Ramos (cell line): ENCODE results near the gene OR51A4.
"Not testable (repeated sequence)": the region's sequence is repeated elsewhere in the genome, so short reads cannot be mapped to it uniquely, and the experiment has no call there.

Source experiments
- in situ Hi-C: fragments of 300-500 bp; cut with MboI; formaldehyde crosslinking; loops from one replicate; pipeline ENCODE4 v1.14.3; 2022; ENCODE audit warnings: low sequenced_read_pairs; ENCODE audit not compliant: unreplicated experiment

OR51A4 gene, protein sequence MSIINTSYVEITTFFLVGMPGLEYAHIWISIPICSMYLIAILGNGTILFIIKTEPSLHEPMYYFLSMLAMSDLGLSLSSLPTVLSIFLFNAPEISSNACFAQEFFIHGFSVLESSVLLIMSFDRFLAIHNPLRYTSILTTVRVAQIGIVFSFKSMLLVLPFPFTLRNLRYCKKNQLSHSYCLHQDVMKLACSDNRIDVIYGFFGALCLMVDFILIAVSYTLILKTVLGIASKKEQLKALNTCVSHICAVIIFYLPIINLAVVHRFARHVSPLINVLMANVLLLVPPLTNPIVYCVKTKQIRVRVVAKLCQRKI

DNA sequence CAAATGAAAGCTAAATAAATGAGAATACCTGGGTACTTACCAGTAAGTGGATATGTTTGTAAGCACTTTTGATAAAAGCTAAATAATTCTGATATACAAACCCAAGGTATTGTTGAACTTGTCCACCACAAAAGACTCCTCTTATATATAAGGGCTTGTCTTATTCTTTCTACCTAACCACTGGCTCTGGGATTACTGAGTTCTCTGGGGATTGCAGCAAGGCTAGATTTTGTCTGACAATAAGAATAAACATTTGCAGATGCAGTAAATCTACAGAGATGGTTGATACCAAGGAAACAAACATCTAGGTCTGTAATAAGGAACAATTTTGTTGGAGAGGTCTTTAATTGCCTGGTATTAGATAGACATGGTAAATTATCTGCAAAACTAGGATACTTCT is at the start of gene OR51A4:
Gene OR51A4 (minus strand): TSS at position 101 of the 400 bp plus-strand sequence. CDS start 505 bp downstream, outside the sequence.
- in situ Hi-C loops: no loop called here

DNA sequence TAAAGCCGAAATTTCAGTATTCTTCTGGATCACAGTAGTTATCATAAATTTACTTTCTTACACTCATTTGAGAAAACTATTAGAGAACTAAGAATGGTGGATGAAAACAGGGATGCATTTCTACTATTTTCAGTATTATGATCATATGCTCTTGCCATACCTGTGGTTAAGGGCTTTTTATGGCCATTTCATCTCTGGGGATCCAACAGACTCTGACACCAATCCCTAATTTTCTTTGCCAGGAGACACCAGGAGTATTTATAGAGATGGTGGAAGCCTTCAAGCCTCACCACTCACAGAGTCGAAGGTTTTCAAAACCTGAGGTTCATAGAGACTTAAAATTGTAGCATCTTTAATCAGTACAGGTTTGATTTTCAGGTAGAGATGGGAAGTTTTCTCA is 47.1 kb upstream of the OR51A4 start, which contains the start of gene OR51L1:
Gene OR51L1 (plus strand): TSS at position 301 of the 400 bp plus-strand sequence. CDS start 4,132 bp downstream, outside the sequence.
- in situ Hi-C loops: loop anchor here (25.0 kb wide), 1 partner anchor 357 kb away; the partner anchor contains the start of genes OR51D1 and OR51E1

DNA sequence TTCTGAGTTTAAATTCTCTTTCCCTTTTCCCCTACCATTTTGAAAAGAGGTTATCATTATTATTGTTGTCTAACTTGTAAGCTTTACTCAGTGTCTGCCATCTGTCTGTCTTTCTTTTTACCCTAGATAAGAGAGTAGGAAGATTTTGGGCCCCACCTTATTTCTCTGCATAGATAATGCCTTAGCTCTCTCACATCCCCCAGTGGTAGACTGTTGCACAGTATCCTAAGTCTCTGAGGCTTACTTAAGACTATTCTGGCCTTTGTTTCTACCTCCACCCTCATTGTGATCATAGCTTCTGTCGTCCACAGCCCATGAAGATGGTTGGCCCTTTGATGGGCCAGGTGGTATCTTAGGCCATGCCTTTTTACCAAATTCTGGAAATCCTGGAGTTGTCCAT is 43.7 kb upstream of the OR51A4 start:
- in situ Hi-C loops: loop anchor here (25.0 kb wide), 1 partner anchor 354 kb away; the partner anchor contains the start of genes OR51D1 and OR51E1

DNA sequence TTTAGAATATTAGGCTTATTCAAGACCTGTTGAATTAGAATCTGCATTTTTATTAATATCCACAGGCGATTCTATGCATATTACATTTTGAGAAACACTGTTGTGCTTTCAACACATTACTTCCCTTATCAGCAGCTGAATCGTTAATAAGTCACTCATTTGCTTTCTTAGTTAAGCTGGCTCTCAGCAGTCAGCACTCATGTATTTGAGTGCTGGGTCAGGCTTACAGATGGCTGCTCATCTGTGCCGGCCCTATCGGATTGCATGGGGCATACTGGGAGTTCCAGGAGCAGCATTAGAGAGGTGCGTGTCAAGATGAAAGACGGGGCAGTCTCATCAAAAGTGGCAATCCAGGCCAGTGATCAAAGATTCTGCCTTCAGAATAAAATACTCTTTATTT is 36.4 kb upstream of the OR51A4 start:
- in situ Hi-C loops: loop anchor here (25.0 kb wide), 1 partner anchor 347 kb away; the partner anchor contains the start of genes OR51D1 and OR51E1

DNA sequence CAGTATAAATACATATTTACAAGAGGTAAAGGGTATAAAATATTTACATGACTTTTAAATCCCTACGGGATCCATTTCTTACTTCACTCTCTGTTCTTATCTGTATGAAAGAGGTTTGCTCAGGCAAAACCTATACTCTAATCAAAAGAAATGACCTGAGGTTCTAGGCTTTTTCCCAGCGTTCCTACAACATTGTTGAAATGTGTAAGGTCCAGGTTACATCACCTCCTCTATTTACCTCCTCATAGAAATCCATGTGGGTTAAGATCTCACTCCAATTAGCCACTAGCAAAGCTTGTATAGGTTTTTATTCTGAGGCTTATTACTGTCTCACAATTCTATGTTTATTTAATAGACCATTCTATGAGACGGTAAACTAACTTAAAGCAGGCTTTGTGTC is 35.3 kb upstream of the OR51A4 start:
- in situ Hi-C loops: loop anchor here (25.0 kb wide), 1 partner anchor 345 kb away; the partner anchor contains the start of genes OR51D1 and OR51E1

DNA sequence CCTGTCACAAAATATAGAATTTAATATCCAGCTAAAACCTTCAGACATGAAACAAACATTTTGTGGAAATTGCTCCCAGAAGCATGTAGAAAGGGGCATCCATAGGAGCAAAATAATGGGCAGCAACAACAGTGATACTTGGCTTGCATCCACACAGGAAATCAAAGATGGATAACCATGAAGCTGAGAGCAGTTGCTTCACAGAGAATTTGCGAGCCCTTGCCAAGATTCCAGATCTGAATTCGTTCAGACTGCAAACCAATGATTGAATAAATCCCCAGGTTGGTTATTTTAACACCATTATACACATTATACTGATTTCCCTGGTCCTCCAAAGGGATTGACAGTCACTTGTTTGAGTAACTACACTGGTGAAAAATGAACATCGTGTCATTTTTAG is 31.6 kb upstream of the OR51A4 start:
- in situ Hi-C loops: loop anchor here (25.0 kb wide), 1 partner anchor 342 kb away; the partner anchor contains the start of genes OR51D1 and OR51E1

DNA sequence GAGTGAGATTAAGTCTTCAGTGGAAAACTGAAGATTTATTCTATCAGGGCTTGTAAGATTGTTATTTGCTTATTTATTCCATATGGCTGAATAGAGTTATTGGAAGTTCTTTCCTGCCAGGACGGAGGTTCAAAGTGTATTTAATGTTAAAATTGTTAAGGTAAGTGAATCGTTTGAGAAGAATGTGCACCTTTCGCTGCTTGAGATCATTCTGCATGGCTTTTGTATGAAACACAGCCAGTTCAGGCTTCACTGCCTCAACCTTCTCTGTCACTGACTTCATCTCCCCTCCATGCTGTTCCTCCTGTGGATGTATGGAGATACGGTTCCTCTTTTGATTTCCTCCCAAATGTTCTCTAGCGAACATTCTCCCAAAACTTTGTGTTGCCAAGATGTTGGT is 28.0 kb upstream of the OR51A4 start:
- in situ Hi-C loops: loop anchor here (25.0 kb wide), 1 partner anchor 338 kb away; the partner anchor contains the start of genes OR51D1 and OR51E1

DNA sequence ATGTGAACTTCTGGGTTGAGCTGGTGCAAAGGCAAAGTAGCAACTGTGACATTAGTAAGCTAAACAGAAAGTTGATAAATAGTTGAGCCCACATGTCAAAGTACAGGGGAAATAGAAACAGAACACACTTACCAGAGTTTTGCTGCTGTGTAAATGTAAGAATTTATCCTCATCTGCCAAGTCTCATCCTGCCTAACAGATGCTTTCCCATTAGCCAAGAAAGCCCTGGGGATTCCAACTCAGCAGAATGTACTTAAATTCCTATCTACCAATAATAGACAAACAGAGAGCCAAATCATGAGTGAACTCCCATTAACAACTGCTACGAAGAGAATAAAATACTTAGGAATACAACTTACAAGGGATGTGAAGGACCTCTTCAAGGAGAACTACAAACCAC is 15.4 kb upstream of the OR51A4 start:
- in situ Hi-C loops: no loop called here

DNA sequence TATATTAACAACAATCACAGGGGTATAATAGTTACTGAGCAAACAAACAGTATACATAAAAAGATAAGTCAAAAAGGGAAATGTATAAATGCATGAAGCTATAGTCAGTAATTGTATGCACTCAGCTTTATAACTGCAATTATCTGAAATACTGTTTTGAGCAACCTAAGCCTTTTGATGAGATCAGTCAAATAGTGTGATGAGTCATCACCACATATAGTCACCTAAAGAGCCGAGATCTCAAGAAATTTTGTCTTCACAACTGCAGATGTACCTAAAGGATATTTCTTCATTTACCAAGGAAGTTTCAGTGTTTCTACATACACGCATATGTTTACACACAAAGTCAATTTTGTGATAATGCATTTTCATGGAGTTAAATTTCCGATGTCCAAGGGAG is 13.5 kb upstream of the OR51A4 start:
- in situ Hi-C loops: no loop called here

DNA sequence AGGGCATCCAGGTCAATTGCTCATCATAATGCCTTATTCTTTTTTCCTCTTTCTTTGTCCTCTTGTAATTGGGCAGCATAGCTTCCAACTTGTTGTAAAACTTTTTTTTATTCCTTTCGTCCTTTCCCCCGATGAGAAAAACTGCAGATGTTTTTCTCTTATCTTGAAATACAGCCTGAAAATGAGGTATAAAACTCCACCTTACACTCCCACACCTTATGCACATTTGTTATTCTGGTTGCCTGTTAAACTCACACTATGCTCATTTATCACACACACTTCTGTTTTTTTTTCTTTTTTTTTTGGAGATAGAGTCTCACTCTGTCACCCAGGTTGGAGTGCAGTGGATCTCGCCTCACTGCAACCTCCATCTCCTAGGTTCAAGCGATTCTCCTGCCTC is 10.0 kb upstream of the OR51A4 start:
- in situ Hi-C loops: no loop called here

DNA sequence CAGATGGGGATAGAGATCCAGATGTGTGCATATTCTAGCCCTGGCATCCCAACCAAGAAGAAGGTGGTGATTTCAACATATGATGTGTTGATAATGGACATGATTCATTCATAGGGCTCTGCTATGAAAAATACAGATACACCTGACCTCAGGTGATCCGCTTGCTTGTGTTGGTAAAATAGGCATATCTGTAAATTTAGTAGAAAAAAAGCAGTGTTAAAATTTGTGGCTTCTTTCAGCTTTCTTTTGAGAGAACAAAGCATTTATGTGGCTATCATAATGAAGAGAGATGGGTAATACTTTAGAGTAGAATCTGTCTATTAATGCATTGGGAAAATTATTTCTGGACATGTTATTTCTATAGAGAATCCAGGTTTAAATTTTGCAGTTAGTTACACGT is 8.2 kb upstream of the OR51A4 start, which contains the start of gene OR51A2:
Gene OR51A2 (minus strand): TSS at position 101 of the 400 bp plus-strand sequence. CDS start 0 bp downstream, at position 101.
- in situ Hi-C loops: not testable (repeated sequence)

DNA sequence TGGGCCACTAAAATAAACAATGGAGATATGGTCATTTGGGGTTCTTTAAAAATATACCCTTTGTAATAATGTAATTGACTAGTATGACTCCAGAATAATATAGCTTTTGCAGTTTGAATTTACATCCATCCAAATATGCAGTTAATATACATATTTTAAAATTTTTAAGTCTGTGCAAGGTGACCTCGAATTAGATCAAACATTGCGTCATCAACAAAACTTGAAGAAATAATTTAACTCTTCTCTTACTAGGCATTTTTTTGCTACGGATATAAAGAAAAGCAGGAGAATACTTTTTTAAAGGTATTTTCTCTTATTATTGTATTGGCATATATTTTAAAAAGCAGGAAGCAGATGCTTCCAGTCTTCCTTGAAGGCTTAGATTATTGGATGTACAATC is 10.7 kb downstream of the OR51A4 start:
- in situ Hi-C loops: no loop called here

DNA sequence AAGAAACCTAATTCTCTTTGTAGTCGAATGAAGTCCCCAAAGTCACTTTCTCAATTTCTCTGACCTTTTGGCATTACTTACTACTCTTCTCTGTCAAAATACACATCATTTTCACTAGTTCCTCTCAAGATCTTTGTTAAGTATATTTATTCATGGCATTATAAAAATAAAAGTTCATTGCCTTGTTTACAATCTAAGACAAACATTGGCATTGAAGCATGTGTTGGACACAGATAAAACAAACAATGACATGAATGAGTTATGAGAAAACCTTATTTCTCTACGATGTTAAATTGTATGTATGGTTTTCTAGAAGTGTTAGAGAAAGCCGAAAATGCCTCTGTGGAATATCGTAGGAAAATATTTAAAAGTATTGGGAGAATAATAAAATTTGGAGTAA is 14.7 kb downstream of the OR51A4 start:
- in situ Hi-C loops: no loop called here

DNA sequence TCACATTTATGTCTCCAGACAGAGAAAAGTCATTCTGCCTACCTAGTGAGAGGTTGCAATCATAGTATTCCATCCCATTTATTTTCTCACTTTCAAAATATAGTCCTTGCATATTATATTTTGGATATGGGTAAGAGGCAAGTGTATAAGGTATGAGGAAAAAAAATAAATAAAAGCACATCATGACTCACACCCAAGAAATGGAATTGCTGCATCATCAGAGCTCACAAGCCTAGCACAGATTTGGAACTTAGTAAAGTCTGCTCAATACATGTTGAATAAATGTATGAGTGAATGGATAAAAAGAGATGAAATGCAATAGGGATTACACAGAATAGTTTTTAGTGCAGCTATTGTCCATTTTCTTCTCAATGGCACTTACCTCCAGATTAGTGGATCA is 20.8 kb downstream of the OR51A4 start:
- in situ Hi-C loops: no loop called here

DNA sequence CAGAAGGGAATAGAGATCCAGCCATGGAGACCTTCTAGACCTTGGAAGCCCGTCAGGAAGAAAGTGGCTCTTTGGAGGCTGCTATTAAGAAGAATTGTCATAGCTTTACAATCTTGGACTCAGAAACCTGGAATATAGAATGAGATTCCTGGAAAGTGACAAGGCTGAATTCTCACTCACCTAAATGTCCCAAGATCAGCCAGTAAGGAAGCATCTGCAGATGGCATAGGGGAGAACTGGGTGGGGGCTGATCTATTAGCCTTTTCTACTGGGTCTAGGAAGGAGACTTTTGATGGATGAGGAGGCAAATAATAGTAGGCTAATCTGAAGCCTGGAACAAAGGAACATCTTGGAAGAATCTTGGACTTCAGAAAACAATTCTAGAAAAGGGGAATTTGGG is 23.2 kb downstream of the OR51A4 start, which contains the start of gene OR51G1:
Gene OR51G1 (minus strand): TSS at position 101 of the 400 bp plus-strand sequence. CDS start 0 bp downstream, at position 101.
- in situ Hi-C loops: no loop called here

DNA sequence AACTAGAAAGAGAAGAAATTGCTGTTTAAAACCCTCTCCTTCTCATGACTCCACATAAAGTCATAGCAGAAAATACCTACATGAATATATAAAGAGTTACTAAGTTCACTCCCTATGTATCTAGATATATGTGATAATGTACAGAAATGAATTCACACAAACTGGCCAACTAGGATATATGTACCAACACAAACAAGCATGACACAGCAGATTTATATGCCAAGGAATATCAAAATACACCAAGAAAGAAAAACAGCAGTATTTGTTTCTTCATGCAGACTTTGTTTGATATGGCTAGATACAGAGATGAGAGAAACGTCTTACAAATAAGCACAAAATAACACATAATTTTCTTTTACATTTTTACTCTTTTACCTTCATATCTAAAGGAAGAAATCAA is 25.1 kb downstream of the OR51A4 start:
- in situ Hi-C loops: no loop called here

DNA sequence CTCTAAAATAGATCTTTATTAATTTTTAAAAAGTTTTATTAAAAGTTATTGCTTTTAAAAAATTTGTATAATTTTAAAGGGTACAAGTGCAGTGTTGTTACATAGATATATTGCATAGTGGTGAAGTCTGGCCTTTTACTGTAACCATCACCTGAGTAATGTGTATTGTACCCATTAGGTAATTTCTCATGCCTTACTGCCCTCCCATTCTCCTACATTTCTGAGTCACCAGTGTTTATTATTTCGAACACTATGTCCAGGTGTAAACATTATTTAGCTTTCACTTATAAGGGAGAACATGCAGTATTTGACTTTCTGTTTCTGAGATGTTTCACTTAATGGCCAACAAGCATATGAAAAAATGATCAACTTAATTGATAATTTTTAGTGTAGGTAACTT is 25.6 kb downstream of the OR51A4 start:
- in situ Hi-C loops: no loop called here

DNA sequence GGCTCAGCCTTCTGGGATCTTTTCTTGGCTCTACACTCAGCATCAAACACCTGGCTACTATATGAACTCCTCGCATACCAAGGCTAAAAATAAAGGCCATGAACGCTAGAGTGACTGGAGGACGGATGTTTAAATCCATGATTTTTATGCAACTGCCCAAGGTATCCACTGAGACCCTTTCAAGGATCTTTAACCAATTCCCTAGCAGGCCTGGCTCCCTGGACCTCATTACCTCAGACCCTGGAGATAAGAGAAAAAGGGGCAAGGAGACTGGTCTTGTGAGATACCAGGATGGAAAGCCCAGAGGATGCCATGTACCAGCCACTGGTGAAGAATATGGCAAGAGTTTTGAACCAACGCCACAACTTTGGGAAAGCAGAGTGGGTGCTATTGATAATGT is 28.2 kb downstream of the OR51A4 start, which contains the start of gene OR51G2:
Gene OR51G2 (minus strand): TSS at position 101 of the 400 bp plus-strand sequence. CDS start 3,687 bp downstream, outside the sequence.
- in situ Hi-C loops: no loop called here

DNA sequence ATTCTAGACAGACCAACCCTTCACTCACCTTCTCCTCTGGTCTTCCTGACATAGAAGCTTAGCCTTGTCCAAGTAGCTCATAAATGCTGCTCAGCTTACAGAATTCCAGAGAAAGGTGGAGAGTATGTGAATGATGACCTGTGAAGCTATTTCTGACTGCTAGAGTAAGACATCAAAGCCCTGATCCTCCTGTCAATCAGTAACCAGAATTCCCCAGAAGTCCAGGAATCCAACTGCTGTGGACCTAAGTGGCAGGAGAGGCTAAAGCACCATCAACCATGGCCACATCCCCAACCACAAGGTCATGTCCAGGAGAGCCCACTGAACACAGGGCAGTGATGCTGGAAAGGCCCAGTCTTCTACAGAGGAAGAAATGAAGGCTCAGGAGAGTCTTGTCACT is 30.8 kb downstream of the OR51A4 start:
- in situ Hi-C loops: no loop called here

DNA sequence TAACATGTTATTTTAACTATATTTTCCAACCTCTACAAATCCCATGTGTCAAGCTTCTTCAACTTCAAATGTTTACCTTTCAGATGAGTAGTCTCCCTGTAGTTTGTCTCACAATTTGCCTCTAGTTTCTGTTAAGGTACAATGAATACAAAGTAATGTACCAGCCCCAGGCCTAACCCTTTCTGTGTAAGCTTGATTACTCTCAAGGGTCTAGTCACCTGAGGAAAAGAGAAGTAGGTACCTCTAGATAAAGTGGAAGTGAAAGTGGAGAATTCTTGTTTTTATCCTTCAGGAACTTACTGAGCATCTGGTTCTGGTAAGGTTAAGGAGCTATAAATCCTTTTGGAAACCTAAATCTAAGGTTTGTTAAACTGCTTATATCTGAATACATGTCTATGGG is 43.9 kb downstream of the OR51A4 start, which contains the start of gene OR51A7:
Gene OR51A7 (plus strand): TSS at position 300 of the 400 bp plus-strand sequence. CDS start 3,587 bp downstream, outside the sequence.
- in situ Hi-C loops: no loop called here
